HG03439 (cell line): ENCODE data around the gene HECW1.

Source experiments
- ATAC-seq: cut with Tn5 transposase; IDR thresholded peaks from one replicate; pipeline ENCODE4 v1.9.1; 2021; ENCODE audit warnings: mild to moderate bottlenecking, moderate library complexity; ENCODE audit not compliant: unreplicated experiment

The HECW1 gene

GRCh38 chr7:43528576-43529354 lies 416.3 kb downstream of the HECW1 start:
- no peak for ATAC-seq

GRCh38 chr7:43530553-43531410 lies 418.3 kb downstream of the HECW1 start:
- ATAC-seq = no peak

- no peak for ATAC-seq
These were observed 419.3 kb downstream of the HECW1 start for GRCh38 chr7:43531700-43532099.

GRCh38 chr7:43533801-43534479 lies 421.5 kb downstream of the HECW1 start:
- ATAC-seq = no peak

GRCh38 chr7:43535031-43535451 lies 422.6 kb downstream of the HECW1 start:
- ATAC-seq = no peak

GRCh38 chr7:43535810-43536585 lies 423.6 kb downstream of the HECW1 start:
- no peak for ATAC-seq

GRCh38 chr7:43536773-43537172 lies 424.3 kb downstream of the HECW1 start:
- no peak for ATAC-seq

GRCh38 chr7:43537765-43538403 lies 425.4 kb downstream of the HECW1 start:
- no peak for ATAC-seq

- ATAC-seq = no peak
These were observed 425.9 kb downstream of the HECW1 start for GRCh38 chr7:43538404-43538771.

GRCh38 chr7:43540471-43540870 lies 428.0 kb downstream of the HECW1 start:
- ATAC-seq = no peak

- no peak for ATAC-seq
These were observed 430.3 kb downstream of the HECW1 start for GRCh38 chr7:43542716-43543115.

GRCh38 chr7:43546231-43546630 lies 433.8 kb downstream of the HECW1 start:
- no peak for ATAC-seq

- ATAC-seq = no peak
These were observed 438.0 kb downstream of the HECW1 start for GRCh38 chr7:43550427-43550826.

- no peak for ATAC-seq
These were observed 439.7 kb downstream of the HECW1 start for GRCh38 chr7:43552122-43552521.

GRCh38 chr7:43553999-43554398 lies 441.6 kb downstream of the HECW1 start:
- no peak for ATAC-seq

GRCh38 chr7:43554423-43554822 lies 442.0 kb downstream of the HECW1 start:
- no peak for ATAC-seq

GRCh38 chr7:43557831-43558495 lies 445.5 kb downstream of the HECW1 start:
- ATAC-seq = no peak

- ATAC-seq = no peak
These were observed 446.9 kb downstream of the HECW1 start for GRCh38 chr7:43559171-43559945.

GRCh38 chr7:43559946-43560335 lies 447.5 kb downstream of the HECW1 start:
- no peak for ATAC-seq
